Midbrain (tissue), 1 donor: ENCODE data around the gene C4B.
"Not testable (repeated sequence)": the region's sequence is repeated elsewhere in the genome, so short reads cannot be mapped to it uniquely, and the experiment has no call there.

ENCODE experiments used
- DNase-seq: peaks from one replicate; lab custom pipeline; 2025; lab: John Stamatoyannopoulos, UW

C4B gene

GRCh38 chr6:31981744-31982143, 32.9 kb upstream of the C4B start, which contains the start of gene C4A:
Gene C4A, plus strand, starts transcription at chr6:31982057. Its CDS starts 51 bp downstream, at chr6:31982108.
- DNase-seq, result not testable (repeated sequence)

GRCh38 chr6:31989363-31989762, 25.2 kb upstream of the C4B start:
- DNase-seq, result not testable (repeated sequence)

GRCh38 chr6:31994421-31994820, 20.2 kb upstream of the C4B start:
- DNase-seq, result not testable (repeated sequence)

- not testable (repeated sequence) for DNase-seq
Observed at GRCh38 chr6:31996385-31996784, 18.2 kb upstream of the C4B start.

GRCh38 chr6:32002546-32003268, 11.9 kb upstream of the C4B start:
- not testable (repeated sequence) for DNase-seq

- not testable (repeated sequence) for DNase-seq
Observed at GRCh38 chr6:32003301-32003700, 11.3 kb upstream of the C4B start.

GRCh38 chr6:32004393-32004792, 10.2 kb upstream of the C4B start:
- not testable (repeated sequence) for DNase-seq

- not testable (repeated sequence) for DNase-seq
Observed at GRCh38 chr6:32004864-32005537, 9.6 kb upstream of the C4B start.

GRCh38 chr6:32005538-32005880, 9.1 kb upstream of the C4B start:
- DNase-seq, result not testable (repeated sequence)

GRCh38 chr6:32005991-32006529, 8.5 kb upstream of the C4B start:
- not testable (repeated sequence) for DNase-seq

- not testable (repeated sequence) for DNase-seq
Observed at GRCh38 chr6:32007086-32007485, 7.5 kb upstream of the C4B start.

GRCh38 chr6:32008037-32008436, 6.6 kb upstream of the C4B start:
- not testable (repeated sequence) for DNase-seq

- not testable (repeated sequence) for DNase-seq
Observed at GRCh38 chr6:32008616-32009015, 6.0 kb upstream of the C4B start.

- DNase-seq, result not testable (repeated sequence)
Observed at GRCh38 chr6:32009537-32009936, 5.1 kb upstream of the C4B start.

GRCh38 chr6:32010856-32011530, 3.6 kb upstream of the C4B start:
- not testable (repeated sequence) for DNase-seq

GRCh38 chr6:32012941-32013617, 1.5 kb upstream of the C4B start:
- DNase-seq, result not testable (repeated sequence)

GRCh38 chr6:32013738-32014137, 857 bp upstream of the C4B start:
- not testable (repeated sequence) for DNase-seq

GRCh38 chr6:32022100-32022499, 7.5 kb downstream of the C4B start:
- DNase-seq, result not testable (repeated sequence)

- DNase-seq, result not testable (repeated sequence)
Observed at GRCh38 chr6:32028631-32029030, 14.0 kb downstream of the C4B start.

GRCh38 chr6:32029553-32029952, 15.0 kb downstream of the C4B start:
- not testable (repeated sequence) for DNase-seq

GRCh38 chr6:32035283-32036013, 20.9 kb downstream of the C4B start:
- DNase-seq, result not testable (repeated sequence)
